HG02884 (cell line): Measurements from ENCODE around the gene SRGAP1.
"Not testable (repeated sequence)": the region's sequence is repeated elsewhere in the genome, so short reads cannot be mapped to it uniquely, and the experiment has no call there.

Experiments used
- ATAC-seq: cut with Tn5 transposase; IDR thresholded peaks from one replicate; pipeline ENCODE4 v1.9.1; 2021; ENCODE audit warnings: mild to moderate bottlenecking, moderate library complexity; ENCODE audit not compliant: unreplicated experiment

SRGAP1 gene

GRCh38 chr12:63865448-63865847 lies 20.9 kb downstream of the SRGAP1 start:
- ATAC-seq = no peak

GRCh38 chr12:63867053-63867452 lies 22.6 kb downstream of the SRGAP1 start:
- ATAC-seq = no peak

GRCh38 chr12:63869656-63870055 lies 25.2 kb downstream of the SRGAP1 start:
- no peak for ATAC-seq

GRCh38 chr12:63870838-63871237 lies 26.3 kb downstream of the SRGAP1 start:
- ATAC-seq = no peak

GRCh38 chr12:63874897-63875480 lies 30.5 kb downstream of the SRGAP1 start:
- ATAC-seq = no peak

GRCh38 chr12:63875703-63876102 lies 31.2 kb downstream of the SRGAP1 start:
- no peak for ATAC-seq

GRCh38 chr12:63876980-63877379 lies 32.5 kb downstream of the SRGAP1 start:
- no peak for ATAC-seq

GRCh38 chr12:63877693-63878092 lies 33.2 kb downstream of the SRGAP1 start:
- no peak for ATAC-seq

- not testable (repeated sequence) for ATAC-seq
Observed at GRCh38 chr12:63880235-63880634, 35.7 kb downstream of the SRGAP1 start.

GRCh38 chr12:63880742-63881263 lies 36.3 kb downstream of the SRGAP1 start:
- ATAC-seq = no peak

GRCh38 chr12:63882844-63883243 lies 38.3 kb downstream of the SRGAP1 start:
- no peak for ATAC-seq

- ATAC-seq = no peak
Observed at GRCh38 chr12:63885401-63885800, 40.9 kb downstream of the SRGAP1 start.

- no peak for ATAC-seq
Observed at GRCh38 chr12:63888908-63889635, 44.6 kb downstream of the SRGAP1 start.

- no peak for ATAC-seq
Observed at GRCh38 chr12:63889721-63890509, 45.4 kb downstream of the SRGAP1 start.

GRCh38 chr12:63893170-63893569 lies 48.7 kb downstream of the SRGAP1 start:
- ATAC-seq = no peak

GRCh38 chr12:63894132-63894531 lies 49.6 kb downstream of the SRGAP1 start:
- ATAC-seq = no peak

GRCh38 chr12:63895841-63896240 lies 51.3 kb downstream of the SRGAP1 start:
- ATAC-seq = no peak

- no peak for ATAC-seq
Observed at GRCh38 chr12:63897931-63898330, 53.4 kb downstream of the SRGAP1 start.

GRCh38 chr12:63898764-63899337 lies 54.4 kb downstream of the SRGAP1 start:
- ATAC-seq = no peak

- no peak for ATAC-seq
Observed at GRCh38 chr12:63899396-63899795, 54.9 kb downstream of the SRGAP1 start.
